22Rv1 (cell line): Measurements from ENCODE around the gene ZBED2.
A peak's percentile ranks its signal among the peaks of the same experiment; 100 is the strongest.

ENCODE experiments used
- H3K27ac ChIP-seq: fragments of 450-650 bp; 2 replicates; pipeline ENCODE4 v1.5.1; 2017
- CTCF ChIP-seq: fragments of 450-650 bp; IDR thresholded peaks from 2 replicates; pipeline ENCODE4 v1.5.1; 2017; ENCODE audit warnings: mild to moderate bottlenecking
- ZFX ChIP-seq: fragments of 450-650 bp; IDR thresholded peaks from 2 replicates; pipeline ENCODE4 v1.6.1; 2017; ENCODE audit warnings: antibody characterized with exemption, borderline replicate concordance

The ZBED2 gene

GRCh38 chr3:111577798-111578685 is 17.1 kb downstream of the ZBED2 start:
- H3K27ac ChIP-seq = no peak overlapping the region
- no peak for TF ChIP-seq ZFX
- TF ChIP-seq CTCF = peak; percentile 55

GRCh38 chr3:111577113-111577512 is 18.0 kb downstream of the ZBED2 start:
- H3K27ac ChIP-seq = no peak overlapping the region
- no peak for TF ChIP-seq CTCF
- no peak for TF ChIP-seq ZFX

GRCh38 chr3:111571907-111572460 is 23.2 kb downstream of the ZBED2 start:
- H3K27ac ChIP-seq = no peak overlapping the region
- TF ChIP-seq ZFX (no peak), CTCF (no peak)

- H3K27ac ChIP-seq = no peak overlapping the region
- no peak for TF ChIP-seq CTCF
- TF ChIP-seq ZFX = no peak
Measured at GRCh38 chr3:111571282-111571681, 23.9 kb downstream of the ZBED2 start.

GRCh38 chr3:111570404-111571030 is 24.6 kb downstream of the ZBED2 start:
- no peak overlapping the region for H3K27ac ChIP-seq
- TF ChIP-seq ZFX (no peak), CTCF (no peak)

- H3K27ac ChIP-seq = no peak overlapping the region
- TF ChIP-seq CTCF (no peak), ZFX (no peak)
Measured at GRCh38 chr3:111568911-111569310, 26.2 kb downstream of the ZBED2 start.

GRCh38 chr3:111568355-111568754 is 26.8 kb downstream of the ZBED2 start:
- no peak for TF ChIP-seq ZFX
- no peak for TF ChIP-seq CTCF
- no peak overlapping the region for H3K27ac ChIP-seq
